Measurements from ENCODE around the gene KLK1. TPM values are rescaled to one million over a fixed set of nuclear protein-coding genes. Genes with fewer than 3 reads are reported as not detected.
"Not testable (repeated sequence)": the region's sequence is repeated elsewhere in the genome, so short reads cannot be mapped to it uniquely, and the experiment has no call there.

Gene KLK1
- total and polyA plus RNA-seq, 10 of the 15 experiments (the other 5 are each of a cell fraction or from before 2014, with no cell fraction given), result 3.4 to 27.5 (median 20.2) TPM

DNA sequence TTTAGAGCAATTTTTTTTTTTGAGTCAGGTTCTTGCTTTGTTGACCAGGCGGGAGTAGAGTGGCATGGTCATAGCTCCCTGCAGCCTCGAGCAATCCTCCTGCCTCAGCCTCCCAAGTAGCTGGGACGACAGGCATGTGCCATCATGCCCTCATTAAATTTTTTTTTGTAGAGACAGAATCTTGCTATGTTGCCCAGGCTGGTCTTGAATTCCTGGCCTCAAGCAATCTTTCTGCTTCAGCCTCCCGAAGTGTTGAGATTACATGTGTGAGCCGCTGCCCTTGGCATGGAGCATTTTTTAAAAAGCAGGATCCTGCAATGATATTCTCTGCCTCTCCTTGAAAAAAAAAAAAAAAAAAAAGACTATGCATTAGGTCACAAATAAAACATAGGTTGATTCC is 47.5 kb downstream of the KLK1 start (continued):
- TF ChIP-seq ZNF384 (IDR thresholded peaks at IDR 0.05; ENCODE audit: borderline replicate concordance, low read depth, low read length) (no peak), HDAC2 (IDR thresholded peaks at IDR 0.05) (no peak), RBBP5 (conservative IDR thresholded peaks at IDR 0.05) (no peak), RCOR1 (conservative IDR thresholded peaks at IDR 0.05; ENCODE audit: low read depth, low read length) (no peak), KDM1A (IDR thresholded peaks at IDR 0.05; ENCODE audit: borderline replicate concordance) (no peak), WRNIP1 (IDR thresholded peaks at IDR 0.05; ENCODE audit: borderline replicate concordance, low read depth, low read length) (no peak), CHD1 (IDR thresholded peaks at IDR 0.05; ENCODE audit: low read depth, low read length) (no peak), STAT1 (conservative IDR thresholded peaks at IDR 0.05) (no peak), JUNB (IDR thresholded peaks at IDR 0.05) (no peak), SUPT20H (IDR thresholded peaks at IDR 0.05; ENCODE audit: borderline replicate concordance, control insufficient read depth, low read depth, low read length) (no peak), TCF3 (IDR thresholded peaks at IDR 0.05; ENCODE audit: borderline replicate concordance, insufficient read depth, low read depth, low read length) (no peak)

- H3K4me2 ChIP-seq (ENCODE audit: control insufficient read depth, insufficient read depth); ATAC-seq; H3K4me3 ChIP-seq; H3K27ac ChIP-seq (ENCODE audit: control insufficient read depth, insufficient read depth); intact Hi-C loops (cut with micrococcal nuclease; ENCODE audit: unreplicated experiment); in situ Hi-C loops (cut with MboI); H3K9me3 ChIP-seq (replicated peaks; ENCODE audit: control insufficient read depth, insufficient read depth, low read length); H3K79me2 ChIP-seq (ENCODE audit: control insufficient read depth, insufficient read depth, low read length); FAIRE-seq; H3K4me1 ChIP-seq (ENCODE audit: control insufficient read depth, insufficient read depth, low read length); DNase-seq (ENCODE audit: low read depth, low spot score); H4K20me1 ChIP-seq (ENCODE audit: control insufficient read depth, insufficient read depth); POLR2A ChIA-PET; H3K9ac ChIP-seq (ENCODE audit: control insufficient read depth, insufficient read depth, low read length); H2AFZ ChIP-seq (ENCODE audit: control insufficient read depth, low read depth, low read length); BruUV-seq (replicated peaks); H3K27me3 ChIP-seq (replicated peaks in 1 of 2; ENCODE audit: control insufficient read depth in 2 of 2, insufficient read depth in 2 of 2, low read length in 1 of 2); H3K36me3 ChIP-seq (ENCODE audit: control insufficient read depth in 2 of 2, insufficient read depth in 2 of 2, low read length in 1 of 2): not testable (repeated sequence)
- RAD21 ChIA-PET (ENCODE audit: unreplicated experiment), result interaction anchor here (1.2 kb wide), 1 partner anchor 20 kb away, joined by 3 read pairs; no protein-coding TSS in a partner anchor
- 7% methylated on average over 7 of the region's 7 CpGs for WGBS (ENCODE audit: insufficient coverage, insufficient replicate concordance, low lambda C conversion rate, missing lambda C conversion rate)
- CTCF ChIA-PET, result interaction anchor here (0.8 to 1.5 kb wide), 4 partner anchors 149 to 621 kb away, joined by 3 to 5 read pairs (median 3); no protein-coding TSS in a partner anchor
- SMC1A ChIA-PET (ENCODE audit: uncharacterized antibody, unreplicated experiment), result interaction anchor here (0.5 kb wide), 1 partner anchor 184 kb away, joined by 3 read pairs; no protein-coding TSS in a partner anchor
Measured at GRCh38 chr19:50773454-50773853, 50.1 kb downstream of the KLK1 start.

GRCh38 chr19:50772912-50773311 is 50.7 kb downstream of the KLK1 start:
- intact Hi-C loops (cut with micrococcal nuclease; ENCODE audit: unreplicated experiment); H3K9ac ChIP-seq (ENCODE audit: control insufficient read depth, insufficient read depth, low read length); H3K9me3 ChIP-seq (replicated peaks; ENCODE audit: control insufficient read depth, insufficient read depth, low read length); BruUV-seq (replicated peaks); H3K4me1 ChIP-seq (ENCODE audit: control insufficient read depth, insufficient read depth, low read length); in situ Hi-C loops (cut with MboI); DNase-seq (ENCODE audit: low read depth, low spot score); POLR2A ChIA-PET; ATAC-seq; H4K20me1 ChIP-seq (ENCODE audit: control insufficient read depth, insufficient read depth); H3K27ac ChIP-seq (ENCODE audit: control insufficient read depth, insufficient read depth); H3K27me3 ChIP-seq (replicated peaks in 1 of 2; ENCODE audit: control insufficient read depth in 2 of 2, insufficient read depth in 2 of 2, low read length in 1 of 2); H3K79me2 ChIP-seq (ENCODE audit: control insufficient read depth, insufficient read depth, low read length); H3K4me2 ChIP-seq (ENCODE audit: control insufficient read depth, insufficient read depth); H2AFZ ChIP-seq (ENCODE audit: control insufficient read depth, low read depth, low read length); H3K4me3 ChIP-seq; FAIRE-seq; H3K36me3 ChIP-seq (ENCODE audit: control insufficient read depth in 2 of 2, insufficient read depth in 2 of 2, low read length in 1 of 2): not testable (repeated sequence)
- SMC1A ChIA-PET (ENCODE audit: uncharacterized antibody, unreplicated experiment), result interaction anchor here (0.5 kb wide), 1 partner anchor 183 kb away, joined by 3 read pairs; no protein-coding TSS in a partner anchor
- RAD21 ChIA-PET (ENCODE audit: unreplicated experiment), result interaction anchor here (1.2 kb wide), 1 partner anchor 19 kb away, joined by 3 read pairs; no protein-coding TSS in a partner anchor
- 58% methylated on average over 3 of the region's 3 CpGs for WGBS (ENCODE audit: insufficient coverage, insufficient replicate concordance, low lambda C conversion rate, missing lambda C conversion rate)
- CTCF ChIA-PET, result interaction anchor here (1.4 to 1.5 kb wide), 2 partner anchors 149 to 217 kb away, joined by 3 to 5 read pairs; no protein-coding TSS in a partner anchor
